Body of pancreas (tissue), 4 donors: Measurements from ENCODE around the gene ETNPPL.

ENCODE experiments used
- POLR2A ChIP-seq, 3 donors: fragments of 450-650 bp; IDR thresholded peaks; one replicate each; pipeline ENCODE4 v1.6.1; 2016; ENCODE audit warnings: antibody characterized with exemption in 3 of 3, mild to moderate bottlenecking in 2 of 3
- TF ChIP-seq, protein P1 (sequence below), 7 experiments: fragments of 450-650 bp in 4 of 7; fragments of 200-600 bp in 3 of 7; sonication (generic) in 3 of 7; IDR thresholded peaks; one replicate each; pipeline ENCODE4 v1.5.1; 2016 to 2019; ENCODE audit warnings: antibody characterized with exemption in 7 of 7

- TF ChIP-seq, protein P1, sequence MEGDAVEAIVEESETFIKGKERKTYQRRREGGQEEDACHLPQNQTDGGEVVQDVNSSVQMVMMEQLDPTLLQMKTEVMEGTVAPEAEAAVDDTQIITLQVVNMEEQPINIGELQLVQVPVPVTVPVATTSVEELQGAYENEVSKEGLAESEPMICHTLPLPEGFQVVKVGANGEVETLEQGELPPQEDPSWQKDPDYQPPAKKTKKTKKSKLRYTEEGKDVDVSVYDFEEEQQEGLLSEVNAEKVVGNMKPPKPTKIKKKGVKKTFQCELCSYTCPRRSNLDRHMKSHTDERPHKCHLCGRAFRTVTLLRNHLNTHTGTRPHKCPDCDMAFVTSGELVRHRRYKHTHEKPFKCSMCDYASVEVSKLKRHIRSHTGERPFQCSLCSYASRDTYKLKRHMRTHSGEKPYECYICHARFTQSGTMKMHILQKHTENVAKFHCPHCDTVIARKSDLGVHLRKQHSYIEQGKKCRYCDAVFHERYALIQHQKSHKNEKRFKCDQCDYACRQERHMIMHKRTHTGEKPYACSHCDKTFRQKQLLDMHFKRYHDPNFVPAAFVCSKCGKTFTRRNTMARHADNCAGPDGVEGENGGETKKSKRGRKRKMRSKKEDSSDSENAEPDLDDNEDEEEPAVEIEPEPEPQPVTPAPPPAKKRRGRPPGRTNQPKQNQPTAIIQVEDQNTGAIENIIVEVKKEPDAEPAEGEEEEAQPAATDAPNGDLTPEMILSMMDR (IDR thresholded peaks at IDR 0.05): no peak
- no peak for TF ChIP-seq POLR2A (IDR thresholded peaks at IDR 0.05)
Observed at GRCh38 chr4:108786351-108786750, 23.5 kb upstream of the ETNPPL start.
